ENCODE data around the gene DOCK3. TPM values are rescaled to one million over a fixed set of nuclear protein-coding genes. Genes with fewer than 3 reads are reported as not detected.
A peak's percentile ranks its signal among the peaks of the same experiment; 100 is the strongest.
"Not testable (repeated sequence)": the region's sequence is repeated elsewhere in the genome, so short reads cannot be mapped to it uniquely, and the experiment has no call there.

The DOCK3 gene
- total RNA-seq, 1 donor from 2014 or later = 0.72 TPM

GRCh38 chr3:50687127-50687751, 12.5 kb downstream of the DOCK3 start:
- no peak for DNase-seq (ENCODE audit: low spot score)

- DNase-seq (ENCODE audit: low spot score) = no peak
These were observed 13.2 kb downstream of the DOCK3 start for GRCh38 chr3:50687916-50688315.

DNA sequence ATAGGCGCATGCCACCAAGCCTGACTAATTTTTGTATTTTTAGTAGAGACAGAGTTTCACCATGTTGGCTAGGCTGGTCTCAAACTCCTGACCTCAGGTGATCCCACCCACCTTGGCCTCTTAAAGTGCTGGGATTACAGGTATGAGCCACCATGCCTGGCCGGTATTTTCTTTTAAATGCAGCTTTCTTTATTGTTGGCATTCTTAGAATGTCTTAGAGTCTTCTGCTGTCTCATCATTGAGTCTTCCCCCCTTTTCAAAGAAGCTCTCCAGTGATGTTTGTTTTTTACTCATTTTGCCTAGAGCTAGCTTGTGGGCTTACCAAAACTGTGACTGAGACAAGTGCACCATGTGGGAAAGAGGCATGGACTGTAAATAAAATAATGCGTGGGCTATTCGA, 13.9 kb downstream of the DOCK3 start:
- not testable (repeated sequence) for DNase-seq (ENCODE audit: low spot score)

- DNase-seq (ENCODE audit: low spot score) = no peak
These were observed 14.8 kb downstream of the DOCK3 start for GRCh38 chr3:50689558-50689957.

- no peak for DNase-seq (ENCODE audit: low spot score)
These were observed 20.3 kb downstream of the DOCK3 start for GRCh38 chr3:50695031-50695430.

DNA sequence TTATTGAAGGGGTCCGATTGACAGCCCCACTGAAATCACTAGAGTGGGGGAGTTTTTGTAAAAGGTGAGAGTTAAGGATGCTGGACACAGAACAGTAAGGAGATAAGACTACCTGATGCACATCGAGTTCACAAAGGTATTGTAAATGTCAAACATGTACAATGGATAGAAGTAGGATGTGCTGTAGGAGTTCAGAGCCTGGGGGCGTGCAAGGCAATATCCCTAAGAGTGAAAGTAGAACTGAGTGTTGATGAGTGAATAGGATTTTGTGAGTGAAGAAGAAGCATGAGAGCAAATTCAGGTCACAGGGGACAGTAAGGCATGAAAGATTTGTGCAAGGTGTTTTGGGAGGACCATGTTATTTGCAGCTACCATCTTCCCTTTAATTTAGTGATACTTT, 21.5 kb downstream of the DOCK3 start:
- DNase-seq (ENCODE audit: low spot score) = no peak

DNA sequence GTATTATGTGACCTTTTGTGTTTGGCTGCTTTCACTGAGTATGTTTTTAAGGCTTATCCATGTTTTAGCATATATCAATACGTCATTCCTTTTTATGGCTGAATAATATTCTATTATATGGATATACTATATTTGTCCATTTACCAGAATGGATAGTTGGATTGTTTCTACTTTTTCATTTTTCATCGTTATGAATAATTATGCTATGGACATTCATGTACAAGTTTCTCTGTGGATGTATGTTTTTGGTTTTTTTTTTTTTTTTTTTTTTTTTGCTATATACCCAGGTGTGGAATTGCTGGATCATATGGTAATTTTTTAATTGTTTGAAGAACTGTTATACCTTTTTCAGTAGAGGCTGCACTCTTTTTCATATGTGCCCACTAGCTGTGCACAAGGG, 23.5 kb downstream of the DOCK3 start:
- DNase-seq (ENCODE audit: low spot score) = no peak

DNA sequence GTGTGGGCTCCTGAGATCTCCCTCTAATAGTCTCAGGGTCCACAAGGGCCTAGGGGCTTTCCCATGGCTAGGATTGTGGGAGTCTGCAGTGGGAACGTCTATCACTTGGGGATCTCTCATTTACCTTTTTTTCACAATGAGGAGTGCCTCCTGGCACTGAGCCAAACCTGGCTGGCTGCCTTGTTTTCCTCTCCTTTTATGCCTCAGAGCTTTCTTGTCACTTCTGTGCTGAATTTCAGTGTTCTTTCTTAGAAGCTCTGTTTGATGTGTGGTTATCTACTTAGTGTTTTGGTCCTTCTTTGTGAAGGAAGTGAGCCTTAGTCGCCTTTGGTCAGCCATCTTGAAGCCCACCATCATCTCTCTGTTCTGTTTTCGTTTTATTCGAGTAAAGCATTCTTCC, 33.9 kb downstream of the DOCK3 start:
- peak; percentile 11 for DNase-seq (ENCODE audit: low spot score)

DNA sequence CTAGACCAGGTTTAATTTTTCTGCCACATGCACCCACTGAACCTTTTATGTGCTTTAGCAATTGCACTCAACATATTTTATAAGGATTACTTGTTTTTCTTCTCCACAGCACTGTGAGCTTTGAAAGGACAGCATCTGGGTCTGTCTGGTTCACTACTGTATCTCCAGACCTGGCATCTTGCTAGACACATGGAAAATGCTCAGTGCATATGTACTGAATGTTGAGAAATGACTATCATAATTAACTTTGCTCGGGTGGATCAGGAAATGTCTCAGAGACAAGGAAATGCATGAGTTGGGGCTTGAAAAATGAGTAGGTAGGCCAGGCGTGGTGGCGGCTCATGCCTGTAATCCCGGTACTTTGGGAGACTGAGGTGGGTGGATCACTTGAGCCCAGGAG, 40.2 kb downstream of the DOCK3 start:
- peak; percentile 36 for DNase-seq (ENCODE audit: low spot score)

GRCh38 chr3:50724831-50725230, 50.1 kb downstream of the DOCK3 start:
- DNase-seq (ENCODE audit: low spot score) = no peak

GRCh38 chr3:50734985-50735384, 60.3 kb downstream of the DOCK3 start:
- no peak for DNase-seq (ENCODE audit: low spot score)

- DNase-seq (ENCODE audit: low spot score) = no peak
These were observed 62.6 kb downstream of the DOCK3 start for GRCh38 chr3:50737193-50737905.

GRCh38 chr3:50737906-50738598, 63.3 kb downstream of the DOCK3 start:
- DNase-seq (ENCODE audit: low spot score) = no peak

GRCh38 chr3:50743643-50744042, 68.9 kb downstream of the DOCK3 start:
- DNase-seq (ENCODE audit: low spot score) = no peak

DNA sequence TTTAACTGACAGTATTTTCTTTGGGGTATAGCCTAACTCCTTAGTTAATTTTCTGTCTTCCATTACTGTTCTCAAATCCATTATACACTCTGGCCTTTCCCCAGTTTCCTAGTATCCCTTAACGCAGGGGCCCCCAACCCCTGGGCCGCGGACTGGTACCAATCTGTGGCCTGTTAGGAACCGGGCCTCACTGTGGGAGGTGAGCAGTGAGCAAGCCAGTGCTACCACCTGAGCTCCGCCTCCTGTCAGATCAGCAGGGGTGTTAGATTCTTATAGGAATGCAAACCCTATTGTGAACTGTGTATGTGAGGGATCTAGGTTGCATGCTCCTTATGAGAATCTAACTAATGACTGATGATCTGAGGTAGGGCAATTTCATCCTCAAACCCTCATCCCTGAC, 75.1 kb downstream of the DOCK3 start:
- DNase-seq (ENCODE audit: low spot score) = no peak

GRCh38 chr3:50759015-50759414, 84.3 kb downstream of the DOCK3 start:
- no peak for DNase-seq (ENCODE audit: low spot score)

- DNase-seq (ENCODE audit: low spot score) = no peak
These were observed 103.0 kb downstream of the DOCK3 start for GRCh38 chr3:50777680-50778079.

DNA sequence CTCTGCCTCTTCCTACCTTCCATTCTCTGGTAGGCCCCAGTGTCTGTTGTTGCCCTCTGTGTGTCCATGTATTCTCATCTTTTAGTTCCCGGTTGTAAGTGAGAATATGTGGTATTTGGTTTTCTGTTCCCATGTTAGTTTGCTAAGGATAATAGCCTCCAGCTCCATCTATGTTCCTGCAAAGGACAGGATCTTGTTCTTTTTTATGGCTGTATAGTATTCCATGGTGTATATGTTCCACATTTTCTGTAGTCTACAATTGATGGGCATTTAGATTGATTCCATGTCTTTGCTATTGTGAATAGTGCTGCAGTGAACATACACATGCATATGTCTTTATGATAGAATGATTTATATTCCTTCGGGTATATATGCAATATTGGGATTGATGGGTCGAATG, 107.0 kb downstream of the DOCK3 start:
- not testable (repeated sequence) for DNase-seq (ENCODE audit: low spot score)

DNA sequence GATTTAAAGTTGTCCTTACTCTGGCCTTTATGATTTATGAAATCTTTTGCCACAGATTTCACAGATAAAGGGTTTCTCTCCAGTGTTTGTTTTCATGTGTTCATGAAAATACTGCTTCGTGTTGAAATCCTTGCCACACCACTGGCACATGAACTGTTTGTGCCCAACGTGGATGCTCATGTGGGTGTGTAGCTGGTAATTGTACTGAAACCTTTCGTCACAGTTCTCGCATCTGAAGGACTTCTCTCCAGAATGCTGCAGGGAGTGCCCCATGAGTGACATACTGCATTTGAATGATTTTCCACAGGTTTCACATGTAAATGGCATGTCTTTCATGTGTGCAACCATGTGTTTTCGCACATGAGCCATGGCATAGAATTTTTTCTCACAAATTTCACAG, 111.9 kb downstream of the DOCK3 start:
- no peak for DNase-seq (ENCODE audit: low spot score)

GRCh38 chr3:50790894-50791293, 116.2 kb downstream of the DOCK3 start:
- DNase-seq (ENCODE audit: low spot score) = not testable (repeated sequence)

GRCh38 chr3:50792568-50792967, 117.8 kb downstream of the DOCK3 start:
- no peak for DNase-seq (ENCODE audit: low spot score)

GRCh38 chr3:50803805-50804204, 129.1 kb downstream of the DOCK3 start:
- DNase-seq (ENCODE audit: low spot score) = not testable (repeated sequence)

- DNase-seq (ENCODE audit: low spot score) = not testable (repeated sequence)
These were observed 129.6 kb downstream of the DOCK3 start for GRCh38 chr3:50804376-50804775.
